Measurements from ENCODE around the gene ATXN7L3B. TPM values are rescaled to one million over a fixed set of nuclear protein-coding genes. Genes with fewer than 3 reads are reported as not detected.
A peak's percentile ranks its signal among the peaks of the same experiment; 100 is the strongest.
"Not testable (repeated sequence)": the region's sequence is repeated elsewhere in the genome, so short reads cannot be mapped to it uniquely, and the experiment has no call there.

The ATXN7L3B gene, protein sequence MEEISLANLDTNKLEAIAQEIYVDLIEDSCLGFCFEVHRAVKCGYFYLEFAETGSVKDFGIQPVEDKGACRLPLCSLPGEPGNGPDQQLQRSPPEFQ
- polyA plus RNA-seq (ENCODE audit: insufficient read length): 42.2 TPM

DNA sequence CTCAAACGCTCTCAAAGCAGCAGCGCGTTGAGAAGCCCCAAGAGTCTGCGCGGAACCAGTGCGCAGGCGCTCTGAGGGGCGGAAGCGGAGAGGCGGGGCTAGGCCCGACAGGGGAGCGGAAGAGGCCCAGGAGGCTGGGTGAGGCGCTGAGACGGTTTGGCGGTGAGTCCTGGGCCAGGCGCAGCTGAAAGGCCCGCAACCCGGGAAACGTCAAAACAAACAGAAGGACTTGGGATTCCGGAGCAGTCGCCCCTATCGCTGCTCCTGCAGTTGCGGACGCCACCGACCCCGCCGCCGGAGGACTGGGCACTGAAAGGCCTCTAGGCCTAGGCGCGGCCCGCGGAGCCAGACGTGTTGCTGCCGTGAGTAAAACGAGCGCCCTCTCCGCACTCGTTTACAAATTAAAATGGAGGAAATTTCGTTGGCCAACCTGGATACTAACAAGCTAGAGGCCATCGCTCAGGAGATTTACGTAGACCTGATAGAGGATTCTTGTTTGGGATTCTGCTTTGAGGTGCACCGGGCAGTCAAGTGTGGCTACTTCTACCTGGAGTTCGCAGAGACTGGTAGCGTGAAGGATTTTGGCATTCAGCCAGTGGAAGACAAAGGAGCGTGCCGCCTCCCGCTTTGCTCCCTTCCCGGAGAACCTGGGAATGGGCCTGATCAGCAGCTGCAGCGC lies at the start of gene ATXN7L3B:
Gene ATXN7L3B, plus strand, starts transcription at position 129 of the 679 bp plus-strand sequence. Its CDS starts 278 bp downstream, at position 407.
- peak; percentile 84 for DNase-seq (ENCODE audit: low read depth)

GRCh38 chr12:74488134-74488533 lies 49.5 kb upstream of the ATXN7L3B start:
- DNase-seq (ENCODE audit: low read depth): no peak

GRCh38 chr12:74489543-74489942 lies 48.1 kb upstream of the ATXN7L3B start:
- no peak for DNase-seq (ENCODE audit: low read depth)

DNA sequence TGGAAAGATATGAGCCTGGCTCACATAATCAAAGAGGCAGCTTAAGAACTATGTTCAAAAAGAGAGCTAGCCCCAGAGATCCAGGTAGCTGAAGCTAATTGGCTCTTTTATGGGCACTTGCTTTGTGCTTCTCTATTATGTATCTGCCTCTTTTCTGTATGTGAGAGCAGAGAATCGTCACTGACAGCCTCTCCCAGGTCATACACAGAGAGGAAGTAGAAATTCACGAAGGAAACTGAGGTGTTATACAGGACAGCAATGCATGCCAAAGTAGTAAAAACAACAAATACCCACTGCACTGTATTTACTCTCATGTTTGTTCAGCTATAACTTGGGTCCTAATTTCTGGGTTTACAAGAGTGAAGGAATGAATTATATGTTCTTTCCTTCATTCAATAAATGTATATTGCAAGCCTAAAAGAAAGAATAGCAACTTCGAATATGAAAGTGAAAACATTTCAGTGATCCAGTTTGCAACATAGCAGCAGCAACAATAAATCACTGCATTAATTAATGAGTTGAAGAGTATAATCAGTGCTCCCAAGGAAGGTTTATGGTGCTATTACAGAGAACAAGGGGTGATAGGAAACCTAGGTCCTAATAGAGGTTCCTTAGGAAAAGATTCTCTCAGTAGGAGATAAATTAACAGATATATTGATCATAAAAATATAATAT lies 47.1 kb upstream of the ATXN7L3B start:
- DNase-seq (ENCODE audit: low read depth): no peak

DNA sequence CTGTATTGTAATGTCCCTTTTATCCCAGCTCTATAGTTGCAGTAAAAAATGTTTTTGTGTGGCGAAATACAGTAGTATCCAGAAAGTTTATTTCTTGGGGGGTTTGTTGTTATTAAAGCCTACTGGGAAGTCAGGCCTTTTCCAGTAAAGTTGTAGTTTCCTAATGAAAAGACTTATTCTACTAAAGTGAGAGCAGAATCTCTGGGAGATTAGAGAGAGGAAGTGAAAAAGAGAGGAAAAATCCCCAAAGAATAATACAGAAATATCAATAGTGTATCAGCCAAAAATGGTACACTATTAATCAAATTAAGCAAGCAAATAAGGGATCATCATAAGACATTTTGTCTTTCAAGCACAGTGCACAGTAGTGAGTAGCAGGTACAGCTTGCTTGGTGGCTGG lies 46.3 kb upstream of the ATXN7L3B start:
- DNase-seq (ENCODE audit: low read depth): no peak

DNA sequence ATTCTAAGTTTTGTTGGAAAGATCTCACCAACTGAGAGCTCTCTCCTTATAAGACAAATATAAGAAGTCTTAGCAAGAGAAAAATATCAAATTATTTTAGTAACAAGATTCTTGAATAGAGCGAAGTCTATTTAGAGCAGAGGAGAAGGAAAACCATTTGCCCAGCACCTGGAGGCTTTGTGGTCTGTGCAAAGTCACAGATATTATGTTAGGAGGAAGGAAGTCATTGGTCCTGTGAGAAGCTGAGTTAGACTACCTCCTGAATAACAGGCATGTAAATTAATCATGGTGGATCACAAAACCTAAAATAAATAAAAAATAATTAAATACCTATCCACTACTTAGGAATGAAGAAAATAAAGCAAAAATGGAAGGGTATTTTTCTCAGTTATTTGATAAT lies 38.4 kb upstream of the ATXN7L3B start:
- no peak for DNase-seq (ENCODE audit: low read depth)

DNA sequence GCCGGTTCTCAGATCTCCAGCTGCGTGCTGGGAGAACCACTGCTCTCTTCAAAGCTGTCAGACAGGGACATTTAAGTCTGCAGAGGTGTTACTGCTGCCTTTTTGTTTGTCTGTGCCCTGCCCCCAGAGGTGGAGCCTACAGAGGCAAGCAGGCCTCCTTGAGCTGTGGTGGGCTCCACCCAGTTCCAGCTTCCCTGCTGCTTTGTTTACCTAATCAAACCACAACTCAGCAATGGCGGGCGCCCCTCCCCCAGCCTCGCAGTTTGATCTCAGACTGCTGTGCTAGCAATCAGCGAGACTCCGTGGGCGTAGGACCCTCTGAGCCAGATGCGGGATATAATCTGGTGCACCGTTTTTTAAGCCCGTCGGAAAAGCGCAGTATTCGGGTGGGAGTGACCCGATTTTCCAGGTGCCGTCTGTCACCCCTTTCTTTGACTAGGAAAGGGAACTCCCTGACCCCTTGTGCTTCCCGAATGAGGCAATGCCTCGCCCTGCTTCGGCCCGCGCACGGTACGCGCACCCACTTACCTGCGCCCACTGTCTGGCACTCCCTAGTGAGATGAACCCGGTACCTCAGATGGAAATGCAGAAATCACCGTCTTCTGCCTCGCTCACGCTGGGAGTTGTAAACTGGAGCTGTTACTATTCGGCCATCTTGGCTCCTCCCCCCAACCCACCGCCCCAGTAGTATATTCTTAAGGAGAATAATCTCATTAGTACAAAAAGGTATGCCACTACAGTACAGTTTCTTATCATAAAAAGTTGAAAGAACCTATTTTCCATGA lies 28.6 kb upstream of the ATXN7L3B start:
- DNase-seq (ENCODE audit: low read depth): not testable (repeated sequence)

GRCh38 chr12:74509886-74510285 lies 27.7 kb upstream of the ATXN7L3B start:
- no peak for DNase-seq (ENCODE audit: low read depth)

DNA sequence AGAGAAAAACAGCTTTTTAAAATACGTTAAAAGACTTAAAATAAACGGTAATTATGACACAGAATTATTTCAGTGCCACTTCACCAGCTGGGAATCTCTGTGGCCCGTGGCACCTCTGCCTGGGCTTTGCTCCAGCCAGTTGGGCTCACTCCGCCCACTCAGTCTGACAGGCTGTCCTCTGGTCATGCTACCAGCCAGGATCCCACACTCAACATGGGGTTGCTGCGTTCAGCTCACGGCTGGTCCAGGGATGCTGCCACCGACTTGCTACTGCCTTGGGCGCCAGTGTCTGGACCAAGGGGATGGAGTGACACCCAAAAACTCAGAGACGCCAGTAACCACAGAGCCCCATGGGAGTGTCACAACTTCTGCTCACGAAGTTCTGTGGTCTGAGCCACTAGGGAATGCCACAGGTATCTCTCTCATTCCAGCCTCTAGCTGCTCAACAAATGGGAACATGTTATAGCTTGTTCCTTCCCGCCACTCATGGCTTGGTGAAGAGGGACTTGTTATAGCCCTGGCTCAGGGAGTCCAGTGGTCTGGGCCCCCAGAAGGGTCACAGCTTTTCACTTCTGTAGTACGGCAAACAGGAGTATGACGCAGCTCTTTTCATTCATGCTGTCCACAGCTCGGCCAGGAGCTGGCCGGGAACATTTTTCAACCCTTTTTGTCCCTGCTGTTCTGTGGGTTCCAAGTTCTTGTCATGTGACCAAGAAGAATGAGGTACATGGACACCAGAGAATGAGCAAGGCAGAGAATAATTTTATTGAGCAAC lies 23.4 kb upstream of the ATXN7L3B start:
- DNase-seq (ENCODE audit: low read depth): no peak

DNA sequence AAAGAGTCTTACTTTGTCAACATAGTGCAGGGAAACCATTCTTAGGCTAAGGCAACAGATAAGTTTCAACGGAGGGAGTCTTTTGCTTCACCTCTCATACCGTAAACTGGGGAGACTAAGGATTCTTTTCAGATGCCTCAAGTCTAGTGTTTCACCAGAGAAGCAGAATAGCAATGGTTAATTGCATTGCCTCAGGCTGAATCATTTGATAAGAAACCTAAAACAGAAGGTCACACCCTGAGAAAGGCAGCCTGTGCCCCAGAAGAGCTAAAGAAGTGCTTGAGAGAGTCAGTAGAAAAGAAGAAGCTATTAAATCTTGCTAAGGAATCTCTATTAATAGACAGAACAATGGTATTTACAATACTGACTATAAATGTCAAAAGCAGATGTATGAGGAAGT lies 21.8 kb upstream of the ATXN7L3B start:
- no peak for DNase-seq (ENCODE audit: low read depth)

DNA sequence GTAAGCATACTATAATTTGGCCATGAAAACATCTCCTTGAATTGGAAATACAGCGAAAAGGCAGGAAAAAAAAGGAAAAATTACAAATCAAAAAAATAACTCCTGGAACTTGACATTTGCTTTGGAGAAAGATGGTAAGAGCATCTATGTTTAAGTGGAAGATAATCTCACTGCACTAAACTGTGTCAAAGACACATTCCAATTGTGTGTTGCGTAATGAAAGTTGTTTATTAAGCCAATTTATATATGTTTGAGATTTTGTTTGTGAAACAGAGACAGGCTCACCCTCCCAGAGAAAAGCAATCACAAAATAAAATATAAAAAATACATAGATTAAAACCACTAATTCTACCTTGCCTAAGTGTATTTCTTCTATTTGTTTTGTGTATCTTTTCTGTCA lies 11.1 kb upstream of the ATXN7L3B start:
- DNase-seq (ENCODE audit: low read depth): no peak

GRCh38 chr12:74527491-74527890 lies 10.1 kb upstream of the ATXN7L3B start:
- DNase-seq (ENCODE audit: low read depth): no peak

- DNase-seq (ENCODE audit: low read depth): no peak
Observed at GRCh38 chr12:74530676-74531075, 7.0 kb upstream of the ATXN7L3B start.

- no peak for DNase-seq (ENCODE audit: low read depth)
Observed at GRCh38 chr12:74535536-74535935, 2.1 kb upstream of the ATXN7L3B start.

DNA sequence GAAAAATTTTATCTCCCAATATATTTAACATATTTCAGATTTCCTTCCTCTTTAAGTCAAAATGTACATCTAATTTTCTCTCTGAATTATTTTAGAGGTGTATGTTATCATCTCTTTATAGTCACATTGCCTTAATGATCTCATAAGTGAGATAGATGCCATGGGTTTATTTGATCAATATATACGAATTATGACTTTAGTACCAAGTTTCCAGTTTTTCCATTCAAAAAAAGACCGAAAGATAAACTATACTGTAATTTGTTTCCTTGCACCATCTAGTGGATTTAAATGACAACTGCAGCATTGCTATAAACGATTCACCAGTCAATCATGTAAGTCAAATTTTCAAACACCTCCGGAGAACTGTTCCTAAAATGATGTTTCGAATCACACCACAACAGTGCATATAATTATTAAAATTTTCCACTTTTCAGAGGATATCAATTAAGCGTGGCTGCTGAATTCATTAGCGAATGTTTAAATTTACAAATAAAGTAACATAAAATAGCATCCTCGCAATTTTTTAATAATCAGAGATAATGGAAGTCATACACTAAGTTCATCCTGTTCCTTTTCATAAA lies 419 bp upstream of the ATXN7L3B start:
- peak; percentile 43 for DNase-seq (ENCODE audit: low read depth)

GRCh38 chr12:74538491-74539258 lies 1.0 kb downstream of the ATXN7L3B start:
- DNase-seq (ENCODE audit: low read depth): no peak

- DNase-seq (ENCODE audit: low read depth): no peak
Observed at GRCh38 chr12:74539261-74539660, 1.6 kb downstream of the ATXN7L3B start.

DNA sequence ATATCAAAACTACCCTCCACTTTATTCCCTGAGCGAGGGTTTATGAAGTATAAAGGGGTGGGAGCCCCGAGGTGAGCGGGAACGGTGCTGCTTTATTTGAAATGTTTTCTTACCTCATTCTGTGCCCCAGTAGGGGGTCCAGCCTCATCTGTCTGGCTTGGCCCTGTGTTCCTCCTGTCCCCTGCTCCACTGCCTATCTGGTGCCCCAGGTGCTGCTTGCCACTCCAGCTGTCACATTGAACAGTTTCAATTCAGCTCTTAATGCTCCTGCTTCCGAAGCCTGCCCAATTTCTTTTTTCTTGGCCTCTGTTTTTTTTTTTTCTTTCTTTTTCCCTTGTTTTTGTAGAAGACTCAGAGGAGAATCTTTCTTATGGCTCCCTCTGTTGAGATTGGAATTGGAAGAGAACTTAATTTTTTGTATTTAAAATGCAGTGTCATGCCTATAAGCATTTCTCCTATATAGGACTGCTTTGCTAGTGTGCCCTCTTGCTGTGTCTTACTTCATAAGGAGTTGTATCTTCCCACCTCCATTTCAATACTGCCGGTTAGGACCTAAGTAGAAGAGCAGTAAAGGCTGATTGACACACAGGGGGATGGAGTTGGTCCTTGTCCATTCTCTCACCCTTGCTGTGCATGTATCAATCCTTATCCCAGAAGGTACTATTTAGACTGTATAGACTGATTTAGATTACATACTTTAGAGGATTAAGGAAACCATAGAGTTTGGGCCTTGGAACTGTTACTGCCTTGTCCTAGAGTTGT lies 2.3 kb downstream of the ATXN7L3B start:
- no peak for DNase-seq (ENCODE audit: low read depth)

GRCh38 chr12:74541074-74541473 lies 3.4 kb downstream of the ATXN7L3B start:
- DNase-seq (ENCODE audit: low read depth): no peak

- no peak for DNase-seq (ENCODE audit: low read depth)
Observed at GRCh38 chr12:74547249-74547648, 9.6 kb downstream of the ATXN7L3B start.

Data from forelimb muscle (tissue), 1 donor.